ENCODE data around the gene CRKL.
A peak's percentile ranks its signal among the peaks of the same experiment; 100 is the strongest.

Gene CRKL, protein sequence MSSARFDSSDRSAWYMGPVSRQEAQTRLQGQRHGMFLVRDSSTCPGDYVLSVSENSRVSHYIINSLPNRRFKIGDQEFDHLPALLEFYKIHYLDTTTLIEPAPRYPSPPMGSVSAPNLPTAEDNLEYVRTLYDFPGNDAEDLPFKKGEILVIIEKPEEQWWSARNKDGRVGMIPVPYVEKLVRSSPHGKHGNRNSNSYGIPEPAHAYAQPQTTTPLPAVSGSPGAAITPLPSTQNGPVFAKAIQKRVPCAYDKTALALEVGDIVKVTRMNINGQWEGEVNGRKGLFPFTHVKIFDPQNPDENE

DNA sequence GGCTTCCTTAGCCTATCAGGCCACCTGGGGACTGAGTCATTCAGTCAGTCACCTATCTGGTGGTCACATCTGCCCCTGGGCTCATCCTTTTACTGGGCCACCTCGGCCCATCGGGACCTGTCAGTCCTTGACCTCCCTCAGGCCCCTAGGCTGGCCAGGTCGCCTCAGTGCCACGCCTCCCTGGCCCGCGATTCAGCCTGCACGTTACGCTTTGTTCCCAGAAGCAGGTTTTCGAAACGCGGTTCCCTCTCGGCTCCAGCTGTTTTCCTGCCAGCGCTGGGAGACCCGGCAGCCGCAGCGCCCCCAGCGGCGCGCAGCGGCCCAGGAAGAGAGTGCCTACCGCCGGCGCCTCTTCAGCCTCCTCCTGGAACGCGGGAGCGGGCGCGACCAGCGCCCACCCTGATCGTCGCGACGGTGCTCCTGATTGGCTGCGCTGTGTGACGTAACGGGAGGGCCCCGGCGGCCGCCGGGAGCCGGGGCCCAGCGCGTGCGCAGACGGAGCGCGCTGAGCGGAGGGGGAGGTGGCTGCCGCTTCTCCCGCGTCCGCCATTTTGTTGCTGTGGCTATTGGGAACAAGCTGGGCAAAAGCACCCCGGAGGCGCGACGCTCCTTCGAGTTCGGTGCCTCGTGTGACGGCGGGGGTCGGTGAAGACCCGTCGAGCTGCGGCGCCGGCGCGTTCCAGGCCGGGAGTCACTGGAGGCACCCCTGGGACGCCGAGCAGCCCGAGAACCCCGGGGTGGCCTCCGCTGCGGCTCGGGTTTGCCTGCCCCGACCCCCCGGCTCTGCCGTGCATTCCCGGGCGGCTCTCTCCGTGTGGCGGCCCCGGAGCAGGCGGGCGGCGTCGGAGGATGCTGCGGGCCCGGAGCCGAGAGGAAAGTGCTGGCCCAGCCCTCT lies at the start of gene CRKL:
TSS of gene CRKL (plus strand) at position 492 of the 895 bp plus-strand sequence. CDS start 528 bp downstream, outside the sequence.
- Histone ChIP-seq H3K4me3 (ENCODE audit: low read length) (peak within 1 kb of the TSS; percentile 99), H3K4me1 (ENCODE audit: control insufficient read depth, low read length) (peaks cover 29% of the 10 kb centered on the region), H3K36me3 (ENCODE audit: control insufficient read depth, low read length) (peaks cover 39% of the 10 kb centered on the region), H3F3A (ENCODE audit: control insufficient read depth, insufficient read depth) (no peaks in the 10 kb centered on the region), H3K9me2 (replicated peaks; ENCODE audit: control insufficient read depth, low read length) (no peaks in the 10 kb centered on the region), H3K79me2 (ENCODE audit: control insufficient read depth, low read length) (peaks cover 54% of the 10 kb centered on the region), H3K27ac (ENCODE audit: low read depth, low read length) (peak within 1 kb of the TSS; percentile 65), H3K27me3 (ENCODE audit: control insufficient read depth, low read length) (no peaks in the 10 kb centered on the region), H4K20me1 (ENCODE audit: control insufficient read depth, insufficient read depth, low read depth, low read length) (peaks cover 21% of the 10 kb centered on the region), H3K9me3 (ENCODE audit: control insufficient read depth, insufficient read depth, low read length) (no peaks in the 10 kb centered on the region), H3K4me2 (ENCODE audit: low read length) (peak within 1 kb of the TSS; percentile 89)
- TF ChIP-seq, protein P1, sequence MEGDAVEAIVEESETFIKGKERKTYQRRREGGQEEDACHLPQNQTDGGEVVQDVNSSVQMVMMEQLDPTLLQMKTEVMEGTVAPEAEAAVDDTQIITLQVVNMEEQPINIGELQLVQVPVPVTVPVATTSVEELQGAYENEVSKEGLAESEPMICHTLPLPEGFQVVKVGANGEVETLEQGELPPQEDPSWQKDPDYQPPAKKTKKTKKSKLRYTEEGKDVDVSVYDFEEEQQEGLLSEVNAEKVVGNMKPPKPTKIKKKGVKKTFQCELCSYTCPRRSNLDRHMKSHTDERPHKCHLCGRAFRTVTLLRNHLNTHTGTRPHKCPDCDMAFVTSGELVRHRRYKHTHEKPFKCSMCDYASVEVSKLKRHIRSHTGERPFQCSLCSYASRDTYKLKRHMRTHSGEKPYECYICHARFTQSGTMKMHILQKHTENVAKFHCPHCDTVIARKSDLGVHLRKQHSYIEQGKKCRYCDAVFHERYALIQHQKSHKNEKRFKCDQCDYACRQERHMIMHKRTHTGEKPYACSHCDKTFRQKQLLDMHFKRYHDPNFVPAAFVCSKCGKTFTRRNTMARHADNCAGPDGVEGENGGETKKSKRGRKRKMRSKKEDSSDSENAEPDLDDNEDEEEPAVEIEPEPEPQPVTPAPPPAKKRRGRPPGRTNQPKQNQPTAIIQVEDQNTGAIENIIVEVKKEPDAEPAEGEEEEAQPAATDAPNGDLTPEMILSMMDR (IDR thresholded peaks at IDR 0.05; ENCODE audit: low read depth, low read length, poor library complexity, severe bottlenecking) = peak; percentile 87
- no peak for TF ChIP-seq EZH2phosphoT487 (IDR thresholded peaks at IDR 0.05; ENCODE audit: borderline replicate concordance, low read length)

DNA sequence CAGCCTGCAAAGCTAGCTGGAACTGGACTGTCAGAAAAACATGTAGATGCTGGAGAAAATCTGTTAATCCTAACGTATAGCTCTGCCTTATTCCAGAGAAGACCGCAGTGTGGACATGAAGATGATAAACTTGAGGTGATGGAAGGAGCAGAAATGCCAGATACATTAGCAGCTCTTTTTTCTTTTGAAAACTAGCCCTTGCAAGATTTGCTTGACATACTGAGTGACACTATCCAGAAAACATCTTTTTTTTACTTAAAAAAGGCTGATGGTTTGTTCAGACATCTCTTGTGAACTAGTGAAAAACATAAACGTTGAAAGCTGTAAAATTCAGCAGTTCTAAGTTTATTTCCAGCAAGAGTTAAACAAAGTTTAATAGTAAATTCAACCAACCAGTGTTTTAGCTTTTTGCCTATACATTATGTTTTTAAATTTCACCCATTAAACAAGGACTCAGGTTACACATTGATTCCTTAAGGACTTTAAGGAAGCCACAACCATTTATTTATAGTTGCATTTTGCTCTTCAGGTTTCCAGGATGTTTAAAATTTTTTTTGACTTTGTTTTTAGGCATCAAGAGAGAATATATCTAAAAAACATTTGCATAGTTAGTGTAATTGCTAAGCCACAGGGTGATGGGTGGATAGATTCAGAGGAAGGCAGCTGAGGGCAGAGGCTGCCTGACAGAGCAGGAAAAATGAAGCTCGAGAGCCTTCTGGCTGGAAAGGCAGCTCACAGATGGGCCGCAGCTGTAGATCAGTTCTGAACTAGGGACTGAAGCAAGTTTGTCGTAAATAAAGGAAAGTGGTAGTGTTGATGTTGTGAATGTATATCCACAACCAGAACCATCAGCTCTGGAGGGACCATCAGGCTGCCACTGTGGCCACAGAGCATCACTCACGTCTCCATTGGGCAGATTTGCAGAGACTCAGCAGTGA lies 48.9 kb upstream of the CRKL start:
- Histone ChIP-seq H3F3A (ENCODE audit: control insufficient read depth, insufficient read depth) (no peaks in the 10 kb centered on the region), H4K20me1 (ENCODE audit: control insufficient read depth, insufficient read depth, low read depth, low read length) (no peaks in the 10 kb centered on the region), H3K4me1 (ENCODE audit: control insufficient read depth, low read length) (no peaks in the 10 kb centered on the region), H3K4me3 (ENCODE audit: low read length) (no peak overlapping the region), H3K27ac (ENCODE audit: low read depth, low read length) (no peak overlapping the region), H3K36me3 (ENCODE audit: control insufficient read depth, low read length) (peaks cover 11% of the 10 kb centered on the region), H3K27me3 (ENCODE audit: control insufficient read depth, low read length) (no peaks in the 10 kb centered on the region), H3K4me2 (ENCODE audit: low read length) (no peak overlapping the region), H3K79me2 (ENCODE audit: control insufficient read depth, low read length) (no peaks in the 10 kb centered on the region; the same call in 1 of the 2 replicates), H3K9me2 (replicated peaks; ENCODE audit: control insufficient read depth, low read length) (no peaks in the 10 kb centered on the region), H3K9me3 (ENCODE audit: control insufficient read depth, insufficient read depth, low read length) (no peaks in the 10 kb centered on the region)
- no peak for TF ChIP-seq EZH2phosphoT487 (IDR thresholded peaks at IDR 0.05; ENCODE audit: borderline replicate concordance, low read length)
- TF ChIP-seq, protein P1 (IDR thresholded peaks at IDR 0.05; ENCODE audit: low read depth, low read length, poor library complexity, severe bottlenecking) = no peak

DNA sequence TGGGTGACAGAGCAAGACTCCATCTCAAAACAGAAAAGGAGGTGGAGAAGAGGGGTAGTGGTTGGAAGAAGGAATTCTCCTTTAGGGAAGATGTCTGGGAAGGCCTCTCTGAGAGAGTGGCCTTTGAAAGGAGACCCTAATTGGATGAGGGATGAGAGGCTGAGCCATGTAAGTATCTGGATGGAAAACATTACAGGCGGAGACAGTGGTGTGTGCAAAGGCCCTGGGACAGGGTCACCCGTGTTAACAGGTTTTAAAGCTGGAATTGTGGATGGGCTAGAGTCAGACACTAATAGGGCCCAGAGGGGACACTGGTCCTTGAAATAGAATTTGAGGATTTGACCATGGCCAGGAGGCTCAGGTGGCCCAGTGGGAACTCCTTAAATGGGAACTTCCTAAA lies 48.0 kb upstream of the CRKL start:
- Histone ChIP-seq H4K20me1 (ENCODE audit: control insufficient read depth, insufficient read depth, low read depth, low read length) (no peaks in the 10 kb centered on the region), H3K4me2 (ENCODE audit: low read length) (no peak overlapping the region), H3K4me3 (ENCODE audit: low read length) (no peak overlapping the region), H3K27me3 (ENCODE audit: control insufficient read depth, low read length) (no peaks in the 10 kb centered on the region), H3K9me3 (ENCODE audit: control insufficient read depth, insufficient read depth, low read length) (no peaks in the 10 kb centered on the region), H3K79me2 (ENCODE audit: control insufficient read depth, low read length) (no peaks in the 10 kb centered on the region; the same call in 1 of the 2 replicates), H3K27ac (ENCODE audit: low read depth, low read length) (no peak overlapping the region), H3K9me2 (replicated peaks; ENCODE audit: control insufficient read depth, low read length) (no peaks in the 10 kb centered on the region), H3K4me1 (ENCODE audit: control insufficient read depth, low read length) (no peaks in the 10 kb centered on the region), H3F3A (ENCODE audit: control insufficient read depth, insufficient read depth) (no peaks in the 10 kb centered on the region), H3K36me3 (ENCODE audit: control insufficient read depth, low read length) (peaks cover 11% of the 10 kb centered on the region)
- TF ChIP-seq, protein P1 (IDR thresholded peaks at IDR 0.05; ENCODE audit: low read depth, low read length, poor library complexity, severe bottlenecking) = no peak
- no peak for TF ChIP-seq EZH2phosphoT487 (IDR thresholded peaks at IDR 0.05; ENCODE audit: borderline replicate concordance, low read length)
